Panc1 (cell line): ENCODE data around the gene OPA3. TPM values are rescaled to one million over a fixed set of nuclear protein-coding genes. Genes with fewer than 3 reads are reported as not detected.

Experiments used
- ATAC-seq: fragments of 200-7000 bp; cut with Tn5 transposase; 2 replicates; pipeline ENCODE4 v1.9.1; 2020; ENCODE audit warnings: mild to moderate bottlenecking, moderate library complexity
- BruUV-seq: library from RNA; stranded (reverse); fragments of 400-500 nt; replicated peaks from 2 replicates; lab custom pipeline; 2021; lab: Mats Ljungman, UMichigan
- CTCF ChIA-PET: fragments of 300-600 bp; sonication (Branson Sonifier 250); formaldehyde crosslinking; loops from one replicate; lab custom pipeline; 2022; ENCODE audit warnings: antibody characterized with exemption; lab: Charles Lee
- POLR2A ChIA-PET: fragments of 300-600 bp; sonication (Branson Sonifier 250); formaldehyde crosslinking; loops from one replicate; lab custom pipeline; 2022; ENCODE audit warnings: antibody characterized with exemption; lab: Charles Lee
- DNase-seq: peaks from one replicate; pipeline ENCODE4 v3.0.0-alpha.2; 2010; ENCODE audit warnings: low read depth, low spot score
- H3K27ac ChIP-seq: 2 replicates; pipeline ENCODE4 v1.5.1; 2011; ENCODE audit warnings: mild to moderate bottlenecking, low read length, inconsistent platforms
- H3K27me3 ChIP-seq: fragments of 200-500 bp; sonication (Bioruptor generic); 2 replicates; pipeline ENCODE4 v1.6.0; 2014; ENCODE audit warnings: low read length, inconsistent platforms; ENCODE audit not compliant: control insufficient read depth, insufficient read depth
- H3K36me3 ChIP-seq: fragments of 200-500 bp; sonication (Bioruptor generic); 2 replicates; pipeline ENCODE4 v1.5.1; 2014; ENCODE audit warnings: inconsistent platforms, mild to moderate bottlenecking, low read length, moderate library complexity; ENCODE audit not compliant: control insufficient read depth, insufficient read depth
- H3K4me1 ChIP-seq: 2 replicates; pipeline ENCODE4 v1.5.1; 2011; ENCODE audit warnings: inconsistent platforms, mild to moderate bottlenecking, low read length, moderate library complexity; ENCODE audit not compliant: control insufficient read depth, insufficient read depth
- H3K4me3 ChIP-seq, 2 experiments: 2 replicates each; pipeline ENCODE4 v1.5.1; 2011 to 2012; ENCODE audit warnings: low read depth in 2 of 2, low read length in 2 of 2, mild to moderate bottlenecking in 2 of 2, inconsistent platforms in 1 of 2, moderate library complexity in 1 of 2
- H3K9me3 ChIP-seq: fragments of 200-500 bp; sonication (Bioruptor generic); 2 replicates; pipeline ENCODE4 v1.5.1; 2014; ENCODE audit warnings: low read depth, mild to moderate bottlenecking, inconsistent platforms, low read length, moderate library complexity; ENCODE audit not compliant: control insufficient read depth, insufficient read depth
- POLR2AphosphoS5 ChIP-seq: IDR thresholded peaks from 2 replicates; pipeline ENCODE4 v1.6.1; 2012; ENCODE audit warnings: mild to moderate bottlenecking, low read depth, low read length, moderate library complexity
- REST ChIP-seq, 2 experiments: IDR thresholded peaks; 2 replicates each; pipeline ENCODE4 v1.6.1; 2011 to 2012; ENCODE audit warnings: low read depth in 2 of 2, control low read depth in 1 of 2, low read length in 1 of 2, mild to moderate bottlenecking in 1 of 2, moderate library complexity in 1 of 2; ENCODE audit not compliant: insufficient read depth in 1 of 2
- SIN3A ChIP-seq: IDR thresholded peaks from 2 replicates; pipeline ENCODE4 v1.6.1; 2012; ENCODE audit warnings: low read depth, mild to moderate bottlenecking, low read length, moderate library complexity, borderline replicate concordance; ENCODE audit not compliant: insufficient read depth
- TCF7L2 ChIP-seq: IDR thresholded peaks from 2 replicates; pipeline ENCODE4 v1.6.1; 2011; ENCODE audit warnings: mild to moderate bottlenecking, low read depth, low read length, inconsistent platforms
- in situ Hi-C: cut with HindIII; loops from 2 replicates; pipeline ENCODE4 v1.10.0; 2016; ENCODE audit warnings: low sequenced_read_pairs, low pct_unique_long_range_greater_than_20kb
- intact Hi-C: fragments of 100-400 bp; cut with micrococcal nuclease; formaldehyde crosslinking; loops from one replicate; pipeline ENCODE4 v1.10.0; 2022; ENCODE audit not compliant: unreplicated experiment
- total RNA-seq: library from RNA; stranded (reverse); gene quantifications from one replicate; pipeline ENCODE4 v1.2.1, GENCODE V29; 2021; ENCODE audit not compliant: unreplicated experiment
- TF ChIP-seq, protein P1 (sequence below): fragments of 450-650 bp; IDR thresholded peaks from 2 replicates; pipeline ENCODE4 v1.5.1; 2017; ENCODE audit warnings: mild to moderate bottlenecking

OPA3 gene
- total RNA-seq, 1 experiment from 2014 or later: 20.3 TPM

- intact Hi-C loops (no loop called here), in situ Hi-C loops (no loop called here)
- no peak for ATAC-seq
- no peaks in the 10 kb centered on the region for H3K27me3 ChIP-seq
- no peaks in the 10 kb centered on the region for H3K9me3 ChIP-seq
- TF ChIP-seq TCF7L2 (no peak), SIN3A (no peak), REST (IDR thresholded peaks at IDR 0.05; ENCODE audit: insufficient read depth in 1 of 2, low read depth in 2 of 2, low read length in 1 of 2) (no peak), POLR2AphosphoS5 (no peak)
- TF ChIP-seq, protein P1, sequence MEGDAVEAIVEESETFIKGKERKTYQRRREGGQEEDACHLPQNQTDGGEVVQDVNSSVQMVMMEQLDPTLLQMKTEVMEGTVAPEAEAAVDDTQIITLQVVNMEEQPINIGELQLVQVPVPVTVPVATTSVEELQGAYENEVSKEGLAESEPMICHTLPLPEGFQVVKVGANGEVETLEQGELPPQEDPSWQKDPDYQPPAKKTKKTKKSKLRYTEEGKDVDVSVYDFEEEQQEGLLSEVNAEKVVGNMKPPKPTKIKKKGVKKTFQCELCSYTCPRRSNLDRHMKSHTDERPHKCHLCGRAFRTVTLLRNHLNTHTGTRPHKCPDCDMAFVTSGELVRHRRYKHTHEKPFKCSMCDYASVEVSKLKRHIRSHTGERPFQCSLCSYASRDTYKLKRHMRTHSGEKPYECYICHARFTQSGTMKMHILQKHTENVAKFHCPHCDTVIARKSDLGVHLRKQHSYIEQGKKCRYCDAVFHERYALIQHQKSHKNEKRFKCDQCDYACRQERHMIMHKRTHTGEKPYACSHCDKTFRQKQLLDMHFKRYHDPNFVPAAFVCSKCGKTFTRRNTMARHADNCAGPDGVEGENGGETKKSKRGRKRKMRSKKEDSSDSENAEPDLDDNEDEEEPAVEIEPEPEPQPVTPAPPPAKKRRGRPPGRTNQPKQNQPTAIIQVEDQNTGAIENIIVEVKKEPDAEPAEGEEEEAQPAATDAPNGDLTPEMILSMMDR: no peak
- peak within 1 kb of the TSS; percentile 65 for H3K27ac ChIP-seq
- no peaks in the 10 kb centered on the region for H3K36me3 ChIP-seq
- ChIA-PET POLR2A (no interaction called here), CTCF (no interaction called here)
- BruUV-seq: no TSS peak
- peaks cover 3% of the 10 kb centered on the region; the same call in 1 of the 2 replicates for H3K4me1 ChIP-seq
- H3K4me3 ChIP-seq: peak within 1 kb of the TSS; percentile 41 to 60
- no peak for DNase-seq
Measured at GRCh38 chr19:45498411-45499195, 86.0 kb downstream of the OPA3 start, which contains the start of gene PPM1N. Gene PPM1N (plus strand): TSS chr19:45498443. CDS start chr19:45498473, 30 bp downstream.

DNA sequence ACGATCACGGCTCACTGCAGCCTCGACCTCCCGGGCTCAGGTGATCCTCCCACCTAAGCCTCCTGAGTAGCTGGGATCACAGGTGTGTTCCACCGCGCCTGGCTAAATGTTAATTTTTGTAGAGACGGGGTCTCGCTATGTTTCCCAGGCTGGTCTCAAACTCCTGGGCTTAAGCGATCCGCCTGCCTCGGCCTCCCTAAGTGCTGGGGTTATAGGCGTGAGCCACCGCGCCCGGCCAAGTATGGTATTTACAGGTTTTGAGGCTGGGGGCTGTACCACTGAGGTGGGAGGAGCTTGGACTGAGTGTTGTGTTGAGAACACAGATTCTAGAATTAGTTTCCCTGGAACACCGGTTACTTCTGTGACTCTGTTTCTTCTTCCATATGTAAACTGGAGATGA lies 86.8 kb downstream of the OPA3 start:
- DNase-seq: no peak
- in situ Hi-C loops: no loop called here
- BruUV-seq: no TSS peak
- Histone ChIP-seq H3K27me3 (no peaks in the 10 kb centered on the region), H3K4me1 (peaks cover 3% of the 10 kb centered on the region; the same call in 1 of the 2 replicates), H3K36me3 (no peaks in the 10 kb centered on the region), H3K27ac (no peak overlapping the region), H3K9me3 (no peaks in the 10 kb centered on the region), H3K4me3 (no peak overlapping the region)
- intact Hi-C loops: no loop called here
- ChIA-PET CTCF (interaction anchor here (1.1 kb wide), 1 partner anchor 13 kb away, joined by 5 read pairs; no protein-coding TSS in a partner anchor), POLR2A (interaction anchor here (0.6 kb wide), 1 partner anchor 194 kb away, joined by 4 read pairs; the partner anchor contains the start of gene SNRPD2)
- ATAC-seq: no peak
- TF ChIP-seq TCF7L2: no peak
- TF ChIP-seq SIN3A: no peak
- no peak for TF ChIP-seq POLR2AphosphoS5
- TF ChIP-seq, protein P1: no peak
- TF ChIP-seq REST (IDR thresholded peaks at IDR 0.05; ENCODE audit: insufficient read depth in 1 of 2, low read depth in 2 of 2, low read length in 1 of 2): no peak
